Skeletal muscle tissue (tissue), 4 donors: ENCODE data around the gene PAK1. TPM values are rescaled to one million over a fixed set of nuclear protein-coding genes. Genes with fewer than 3 reads are reported as not detected.

Experiments used
- H3K27ac ChIP-seq: one replicate; pipeline ENCODE4 v1.7.0; 2013; ENCODE audit warnings: mild to moderate bottlenecking, low read depth, low read length, inconsistent platforms
- H3K27me3 ChIP-seq, 3 donors: one replicate each; pipeline ENCODE4 v1.7.0; 2013; ENCODE audit warnings: low read length in 3 of 3; ENCODE audit not compliant: control insufficient read depth in 3 of 3, insufficient read depth in 3 of 3
- H3K36me3 ChIP-seq, 3 donors: one replicate each; pipeline ENCODE4 v1.7.0; 2013; ENCODE audit warnings: low read length in 3 of 3; ENCODE audit not compliant: control insufficient read depth in 3 of 3, insufficient read depth in 3 of 3
- H3K4me1 ChIP-seq, 3 donors: one replicate each; pipeline ENCODE4 v1.7.0; 2013; ENCODE audit warnings: low read length in 3 of 3, mild to moderate bottlenecking in 3 of 3; ENCODE audit not compliant: control insufficient read depth in 3 of 3, insufficient read depth in 3 of 3
- H3K4me3 ChIP-seq, 3 donors: one replicate each; pipeline ENCODE4 v1.7.0; 2013; ENCODE audit warnings: low read length in 3 of 3
- H3K9ac ChIP-seq, 3 donors: one replicate each; pipeline ENCODE4 v1.7.0; 2013; ENCODE audit warnings: low read length in 3 of 3, mild to moderate bottlenecking in 3 of 3, moderate library complexity in 2 of 3, low read depth in 1 of 3
- H3K9me3 ChIP-seq, 3 donors: one replicate each; pipeline ENCODE4 v1.7.0; 2013; ENCODE audit warnings: low read length in 3 of 3; ENCODE audit not compliant: control insufficient read depth in 3 of 3
- total RNA-seq: library from RNA; depleted of rRNA; stranded (reverse); fragments of >200 nt; gene quantifications from one replicate; pipeline ENCODE4 v1.2.3, GENCODE V29; 2014
- donor health status: Osteomylitis.

The PAK1 gene
- total RNA-seq, 1 donor from 2014 or later, result 52.2 TPM

DNA sequence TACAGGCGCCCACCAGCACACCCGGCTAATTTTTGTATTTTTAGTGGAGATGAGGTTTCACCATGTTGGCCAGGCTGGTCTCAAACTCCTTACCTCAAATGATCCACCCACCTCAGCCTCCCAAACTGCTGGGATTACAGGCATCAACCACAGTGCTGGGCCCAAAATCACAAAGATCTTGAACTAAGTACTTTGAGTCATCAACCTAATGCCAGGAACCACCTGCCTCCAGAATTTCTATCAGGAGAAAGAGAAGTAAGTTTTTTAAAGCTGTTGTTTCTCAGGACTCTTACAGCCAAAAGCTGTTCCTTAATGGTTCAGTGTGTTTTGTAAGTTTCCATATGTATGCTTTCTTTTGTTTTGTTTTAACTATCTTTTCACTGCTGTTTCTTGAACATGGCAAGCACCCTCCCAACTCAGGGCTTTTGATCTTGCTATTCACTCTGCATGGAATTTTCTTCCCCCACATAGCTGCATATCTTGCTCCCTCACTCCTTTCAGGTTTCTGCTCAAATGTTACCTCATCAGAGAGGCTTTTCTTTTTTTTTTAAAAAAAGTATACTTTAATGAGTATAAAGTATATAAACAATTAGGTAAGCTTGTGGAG, 6.0 kb upstream of the PAK1 start:
- Histone ChIP-seq H3K9me3 (no peaks in the 10 kb centered on the region), H3K27ac (no peak overlapping the region), H3K4me3 (no peak overlapping the region), H3K9ac (no peak overlapping the region), H3K36me3 (no peaks in the 10 kb centered on the region), H3K4me1 (no peaks in the 10 kb centered on the region), H3K27me3 (no peaks in the 10 kb centered on the region)

DNA sequence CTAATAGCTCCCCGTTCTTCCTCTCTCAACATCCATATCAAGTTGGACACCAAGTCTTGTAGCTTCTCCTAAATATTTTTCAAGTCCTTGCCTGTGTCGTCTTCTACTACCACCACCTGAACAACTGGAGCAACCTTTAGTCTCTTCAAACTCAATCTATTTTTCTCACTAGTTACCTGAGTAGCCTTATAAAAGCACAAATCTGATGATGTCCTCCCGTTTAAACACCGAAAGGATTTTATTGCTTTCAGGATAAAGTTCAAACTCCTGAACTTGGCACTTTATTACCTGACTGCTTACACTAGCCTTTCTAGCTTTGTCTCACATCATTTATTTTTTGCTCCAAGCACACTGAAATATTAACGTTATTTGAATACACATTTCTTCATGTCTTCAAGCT, 1.3 kb upstream of the PAK1 start:
- Histone ChIP-seq H3K27ac (peak overlapping the region; percentile 68), H3K4me1 (peaks cover 0 to 2% (median 0%) of the 10 kb centered on the region in 3 donors), H3K36me3 (no peaks in the 10 kb centered on the region), H3K9ac (no peak overlapping the region), H3K27me3 (no peaks in the 10 kb centered on the region), H3K4me3 (no peak overlapping the region), H3K9me3 (no peaks in the 10 kb centered on the region)

DNA sequence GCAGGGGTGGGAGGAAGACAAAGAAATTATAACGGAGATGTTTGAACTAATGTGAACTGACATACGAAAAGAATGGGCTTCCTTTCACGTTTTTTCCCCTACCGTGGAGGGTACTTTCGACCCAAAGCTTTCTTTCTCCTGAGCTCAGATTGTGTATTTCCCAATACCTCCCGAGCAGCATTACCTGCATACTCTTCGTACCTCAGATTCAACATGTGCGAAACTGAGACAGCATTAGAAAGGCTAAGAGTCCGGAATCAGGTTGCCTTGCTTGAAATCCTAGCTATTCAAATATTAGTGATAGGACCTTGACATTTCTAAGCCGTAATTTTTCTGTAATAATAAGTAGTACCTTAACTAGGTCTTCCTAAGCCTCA, 778 bp upstream of the PAK1 start:
- Histone ChIP-seq H3K36me3 (no peaks in the 10 kb centered on the region), H3K27ac (peak overlapping the region; percentile 68), H3K4me3 (peak overlapping the region; percentile 62 to 75 (median 73)), H3K9ac (peak overlapping the region in 2 of 3 donors; percentile 52 to 69), H3K9me3 (no peaks in the 10 kb centered on the region), H3K4me1 (peaks cover 0 to 2% (median 0%) of the 10 kb centered on the region in 3 donors), H3K27me3 (no peaks in the 10 kb centered on the region)

DNA sequence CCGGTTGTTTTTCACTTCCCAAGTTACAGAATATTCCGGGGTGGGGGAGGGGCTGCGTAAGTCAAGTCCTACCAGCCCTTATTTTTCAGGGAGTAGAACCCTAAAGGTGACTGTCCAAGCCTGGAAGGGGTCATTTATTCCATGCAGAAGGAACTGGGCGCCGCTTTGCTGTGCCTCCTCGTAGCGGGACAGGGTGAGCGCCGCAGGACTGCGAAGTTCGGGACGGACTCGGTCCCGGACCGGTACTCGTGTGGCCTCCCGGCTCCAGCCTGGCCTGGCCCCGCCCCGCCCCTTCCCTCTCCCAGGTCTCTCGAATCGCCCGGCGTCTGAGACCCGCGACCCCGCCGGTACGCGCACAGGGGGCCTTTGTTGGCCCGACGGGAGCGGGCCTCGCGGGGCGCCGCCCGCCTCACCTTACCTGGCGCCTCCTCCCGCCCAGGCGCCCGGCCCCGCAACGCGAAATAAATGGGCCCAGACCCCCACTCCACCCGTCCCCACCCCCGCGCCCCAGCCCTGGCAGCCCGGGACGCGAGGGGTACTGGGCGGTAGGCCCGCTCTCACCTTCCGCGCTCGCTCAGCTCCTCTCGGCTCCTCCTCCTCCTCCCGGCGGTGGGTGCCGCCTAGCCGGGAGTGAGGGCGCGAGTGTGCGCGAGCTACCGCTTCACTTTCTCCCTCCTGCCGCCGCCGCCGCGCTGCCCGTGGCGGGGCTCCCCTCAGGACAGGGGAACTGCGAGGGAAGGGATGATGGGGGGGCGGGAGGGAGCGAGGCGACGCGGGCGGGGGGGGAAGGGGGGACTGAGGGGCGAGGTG, 698 bp downstream of the PAK1 start:
- Histone ChIP-seq H3K9ac (peak overlapping the region; percentile 63 to 77 (median 73)), H3K27ac (peak overlapping the region; percentile 61), H3K9me3 (no peaks in the 10 kb centered on the region), H3K27me3 (no peaks in the 10 kb centered on the region), H3K4me1 (peaks cover 0 to 10% (median 6%) of the 10 kb centered on the region in 3 donors), H3K36me3 (no peaks in the 10 kb centered on the region), H3K4me3 (peak overlapping the region; percentile 62 to 75 (median 75))

DNA sequence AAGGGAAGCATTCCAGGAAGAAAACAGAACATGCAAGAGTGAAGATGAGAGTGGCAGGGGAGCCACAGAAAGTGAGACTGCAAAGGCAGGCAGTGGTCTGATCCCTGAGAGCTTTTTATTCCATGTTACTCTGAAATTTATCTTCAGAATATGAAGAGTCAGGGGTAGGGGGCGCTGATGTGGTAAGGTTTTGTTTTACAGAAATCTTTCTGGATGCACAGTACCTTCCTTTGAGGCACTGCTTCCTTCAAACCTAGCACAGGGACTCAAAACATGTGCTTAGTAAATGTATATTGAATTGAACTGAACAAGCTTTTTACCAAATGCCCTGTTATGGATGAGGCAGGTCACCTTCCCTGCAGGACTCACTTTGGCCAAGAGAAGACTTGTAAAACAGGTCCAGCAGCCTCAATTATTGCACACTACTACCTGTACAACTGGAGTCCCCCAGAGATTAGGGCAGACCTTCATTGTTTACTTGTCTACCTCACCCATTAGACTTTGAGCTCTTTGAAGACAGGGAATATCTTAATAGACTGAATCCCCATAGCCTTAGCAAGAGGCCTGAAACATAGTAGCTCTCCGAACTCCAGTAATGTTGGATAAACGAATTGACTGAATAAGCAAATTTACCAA, 2.2 kb downstream of the PAK1 start:
- Histone ChIP-seq H3K27me3 (no peaks in the 10 kb centered on the region), H3K9ac (no peak overlapping the region), H3K27ac (no peak overlapping the region), H3K36me3 (no peaks in the 10 kb centered on the region), H3K4me1 (peaks cover 0 to 10% (median 6%) of the 10 kb centered on the region in 3 donors), H3K4me3 (no peak overlapping the region), H3K9me3 (no peaks in the 10 kb centered on the region)

DNA sequence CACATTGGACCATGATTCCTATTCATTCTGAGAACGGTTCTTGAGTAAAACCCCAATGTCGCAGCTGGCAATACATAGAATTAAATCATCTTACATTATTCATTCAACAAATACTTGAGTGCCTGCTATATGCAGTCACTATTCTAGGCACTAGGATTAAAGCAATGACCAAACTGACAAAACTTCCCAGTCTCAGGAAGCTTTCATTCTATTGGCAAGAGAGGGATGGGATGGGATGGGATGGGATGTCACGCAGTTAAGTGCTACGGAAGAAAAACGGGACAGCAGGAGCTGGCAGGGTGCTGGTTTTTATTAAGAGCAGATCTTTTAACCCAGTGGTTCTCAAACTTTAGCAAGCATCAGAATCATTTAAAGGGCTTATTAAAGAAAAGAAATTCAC, 2.9 kb downstream of the PAK1 start:
- Histone ChIP-seq H3K27me3 (no peaks in the 10 kb centered on the region), H3K9ac (no peak overlapping the region), H3K4me1 (peaks cover 0 to 10% (median 6%) of the 10 kb centered on the region in 3 donors), H3K4me3 (no peak overlapping the region), H3K36me3 (no peaks in the 10 kb centered on the region), H3K27ac (no peak overlapping the region), H3K9me3 (no peaks in the 10 kb centered on the region)

DNA sequence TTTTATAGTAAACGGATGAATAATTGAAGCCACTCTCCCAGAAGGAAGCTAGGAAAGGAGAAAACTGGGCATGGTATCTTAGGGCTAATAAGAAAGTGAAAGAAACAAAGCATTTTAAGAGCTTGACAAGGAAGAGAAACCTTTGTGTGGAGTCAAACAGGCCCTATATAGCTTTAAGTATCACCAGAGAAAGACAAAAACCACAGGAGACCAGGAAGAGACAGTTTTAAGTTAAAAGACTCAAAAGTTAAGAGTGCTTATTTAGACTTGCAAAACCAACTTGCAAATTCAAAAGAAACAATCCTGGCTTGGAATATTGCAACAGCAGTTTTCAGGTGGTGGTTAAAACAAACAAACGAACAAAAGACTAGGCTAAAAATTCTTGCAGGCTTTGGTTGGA, 3.4 kb downstream of the PAK1 start:
- no peaks in the 10 kb centered on the region for H3K9me3 ChIP-seq
- H3K27ac ChIP-seq, result no peak overlapping the region
- no peaks in the 10 kb centered on the region for H3K27me3 ChIP-seq
- H3K4me1 ChIP-seq, result peaks cover 0 to 10% (median 6%) of the 10 kb centered on the region in 3 donors
- H3K9ac ChIP-seq, result no peak overlapping the region
- H3K36me3 ChIP-seq, result no peaks in the 10 kb centered on the region
- H3K4me3 ChIP-seq, result no peak overlapping the region

DNA sequence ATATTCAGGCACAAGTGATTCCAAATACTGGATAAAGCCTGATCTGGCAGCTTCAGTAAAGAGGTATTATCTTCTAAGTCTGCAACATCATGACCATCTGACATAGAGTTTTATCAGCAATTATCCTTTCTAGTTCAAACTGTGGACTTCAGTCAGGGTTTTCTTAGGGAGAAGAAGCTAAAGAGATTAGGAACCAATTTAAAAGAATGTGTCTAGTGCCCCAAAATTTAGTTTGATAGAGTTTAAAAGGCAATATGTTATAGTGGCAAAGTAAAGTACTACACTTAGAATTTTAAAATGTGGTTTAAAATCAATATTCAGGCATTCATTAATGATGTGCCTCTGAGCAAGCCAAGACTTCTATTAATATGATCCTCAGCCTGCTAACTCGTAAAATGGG, 5.4 kb downstream of the PAK1 start:
- peaks cover 0 to 10% (median 6%) of the 10 kb centered on the region in 3 donors for H3K4me1 ChIP-seq
- H3K9me3 ChIP-seq, result no peaks in the 10 kb centered on the region
- peak overlapping the region in 1 of 3 donors; percentile 24 for H3K9ac ChIP-seq
- H3K27me3 ChIP-seq, result no peaks in the 10 kb centered on the region
- no peak overlapping the region for H3K4me3 ChIP-seq
- no peak overlapping the region for H3K27ac ChIP-seq
- H3K36me3 ChIP-seq, result no peaks in the 10 kb centered on the region

DNA sequence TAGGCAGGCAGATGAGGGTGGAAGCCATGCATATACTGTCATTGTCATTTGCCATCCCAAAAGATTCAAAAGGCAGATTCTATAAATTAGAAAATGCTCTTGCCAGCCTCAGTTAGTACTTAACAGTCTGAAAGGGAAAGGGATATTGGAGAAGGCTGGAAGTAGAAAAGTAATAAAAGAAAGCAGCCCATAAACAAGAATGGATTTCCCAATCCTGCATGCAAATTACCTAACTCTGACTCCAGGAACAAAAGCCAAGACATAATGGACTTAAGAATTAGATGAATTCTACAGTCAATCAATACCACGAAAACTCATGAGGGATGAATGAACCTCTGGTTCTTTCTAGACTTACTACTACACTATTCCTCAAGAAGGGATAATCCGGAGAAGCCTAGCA, 5.9 kb downstream of the PAK1 start:
- no peaks in the 10 kb centered on the region for H3K36me3 ChIP-seq
- peaks cover 0 to 10% (median 6%) of the 10 kb centered on the region in 3 donors for H3K4me1 ChIP-seq
- H3K27me3 ChIP-seq, result no peaks in the 10 kb centered on the region
- H3K4me3 ChIP-seq, result no peak overlapping the region
- H3K9me3 ChIP-seq, result no peaks in the 10 kb centered on the region
- no peak overlapping the region for H3K9ac ChIP-seq
- H3K27ac ChIP-seq, result no peak overlapping the region

DNA sequence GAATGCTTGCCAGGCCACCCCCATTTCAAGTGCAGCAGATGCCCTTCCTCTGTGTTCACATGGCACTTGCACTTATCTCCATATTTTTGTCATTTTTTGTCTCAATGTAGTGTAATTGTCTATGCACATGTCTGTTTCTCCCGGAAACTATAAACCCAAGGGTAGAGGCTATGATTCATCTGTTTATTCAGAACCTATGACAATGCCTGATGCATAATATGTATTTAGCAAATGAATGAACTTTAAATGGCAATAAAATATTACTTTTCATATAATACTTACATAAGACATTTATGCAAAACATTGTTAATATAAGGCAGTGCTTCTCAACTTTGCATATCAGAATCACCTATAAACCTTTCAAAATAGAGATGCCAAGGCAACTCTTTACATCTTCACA, 6.7 kb downstream of the PAK1 start:
- no peaks in the 10 kb centered on the region for H3K36me3 ChIP-seq
- no peaks in the 10 kb centered on the region for H3K27me3 ChIP-seq
- peaks cover 0 to 10% (median 6%) of the 10 kb centered on the region in 3 donors for H3K4me1 ChIP-seq
- H3K9me3 ChIP-seq, result no peaks in the 10 kb centered on the region
- H3K27ac ChIP-seq, result no peak overlapping the region
- no peak overlapping the region for H3K4me3 ChIP-seq
- H3K9ac ChIP-seq, result no peak overlapping the region
